NCI-H460 (cell line): ENCODE measurements around the gene BMP2K. TPM values are rescaled to one million over a fixed set of nuclear protein-coding genes. Genes with fewer than 3 reads are reported as not detected.
"Not testable (repeated sequence)": the region's sequence is repeated elsewhere in the genome, so short reads cannot be mapped to it uniquely, and the experiment has no call there.

Experiments used
- DNase-seq: peaks from one replicate; pipeline ENCODE4 v3.0.0-alpha.2; 2016; ENCODE audit warnings: low read depth; ENCODE audit errors: extremely low read depth
- total RNA-seq: library from RNA; depleted of rRNA; stranded (reverse); fragments of >200 nt; shearing (Covaris generic); gene quantifications from 2 replicates; pipeline ENCODE4 v1.2.3, GENCODE V29; 2014

The BMP2K gene
- total RNA-seq, 1 experiment from 2014 or later: 18.1 TPM

- DNase-seq: no peak
These were observed 69.3 kb downstream of the BMP2K start for GRCh38 chr4:78845472-78845871.

- no peak for DNase-seq
These were observed 70.1 kb downstream of the BMP2K start for GRCh38 chr4:78846258-78846657.

- DNase-seq: no peak
These were observed 86.2 kb downstream of the BMP2K start for GRCh38 chr4:78862314-78862737.

GRCh38 chr4:78863254-78863869 lies 87.2 kb downstream of the BMP2K start:
- no peak for DNase-seq

GRCh38 chr4:78863991-78864390 lies 87.8 kb downstream of the BMP2K start:
- DNase-seq: no peak

- DNase-seq: peak; percentile 62
These were observed 88.4 kb downstream of the BMP2K start for GRCh38 chr4:78864405-78865024.

GRCh38 chr4:78865451-78865850 lies 89.3 kb downstream of the BMP2K start:
- DNase-seq: no peak

GRCh38 chr4:78868712-78869111 lies 92.6 kb downstream of the BMP2K start:
- not testable (repeated sequence) for DNase-seq

- no peak for DNase-seq
These were observed 93.9 kb downstream of the BMP2K start for GRCh38 chr4:78870056-78870455.

- DNase-seq: no peak
These were observed 100.6 kb downstream of the BMP2K start for GRCh38 chr4:78876568-78877320.

GRCh38 chr4:78878031-78878430 lies 101.9 kb downstream of the BMP2K start:
- DNase-seq: no peak

GRCh38 chr4:78880874-78881492 lies 104.8 kb downstream of the BMP2K start:
- DNase-seq: no peak

- no peak for DNase-seq
These were observed 109.4 kb downstream of the BMP2K start for GRCh38 chr4:78885598-78885997.

GRCh38 chr4:78889955-78890354 lies 113.8 kb downstream of the BMP2K start:
- no peak for DNase-seq

- no peak for DNase-seq
These were observed 123.2 kb downstream of the BMP2K start for GRCh38 chr4:78899302-78899701.

GRCh38 chr4:78901882-78902281 lies 125.7 kb downstream of the BMP2K start:
- DNase-seq: no peak

GRCh38 chr4:78902298-78902697 lies 126.1 kb downstream of the BMP2K start:
- no peak for DNase-seq

GRCh38 chr4:78904143-78904542 lies 128.0 kb downstream of the BMP2K start:
- no peak for DNase-seq

- no peak for DNase-seq
These were observed 131.5 kb downstream of the BMP2K start for GRCh38 chr4:78907638-78908037.

GRCh38 chr4:78908974-78909373 lies 132.8 kb downstream of the BMP2K start:
- DNase-seq: not testable (repeated sequence)

- no peak for DNase-seq
These were observed 134.5 kb downstream of the BMP2K start for GRCh38 chr4:78910612-78911011.
